NCI-H226 (cell line): ENCODE data around the gene MVP.
A peak's percentile ranks its signal among the peaks of the same experiment; 100 is the strongest.
"Not testable (repeated sequence)": the region's sequence is repeated elsewhere in the genome, so short reads cannot be mapped to it uniquely, and the experiment has no call there.

Experiments used
- DNase-seq: peaks from one replicate; pipeline ENCODE4 v3.0.0-alpha.2; 2015

MVP gene

DNA sequence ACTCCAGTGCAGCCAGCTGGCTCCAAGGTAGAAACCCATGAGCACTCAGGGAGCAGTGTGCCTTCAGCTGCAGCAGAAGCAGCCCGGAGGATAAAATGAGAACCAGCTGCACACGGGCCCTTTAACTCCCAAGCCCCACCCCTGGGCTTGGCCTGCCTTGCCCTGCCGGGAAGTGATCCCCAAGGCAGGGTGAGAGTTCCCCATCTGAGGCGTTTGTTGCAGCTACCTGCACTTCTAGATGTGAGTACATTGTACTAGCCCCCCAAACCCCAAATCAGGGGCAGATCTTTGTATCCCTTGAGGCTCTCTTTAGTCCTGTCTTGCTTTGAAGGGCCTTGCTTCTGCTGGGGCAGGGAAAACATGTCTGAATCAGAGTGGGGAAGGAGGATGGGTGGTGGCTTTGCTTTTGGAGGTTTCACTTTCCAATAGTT, at the start of gene MVP:
MVP (plus strand) TSS at position 192 of the 431 bp plus-strand sequence. CDS start 10,088 bp downstream, outside the sequence.
- peak; percentile 71 for DNase-seq

DNA sequence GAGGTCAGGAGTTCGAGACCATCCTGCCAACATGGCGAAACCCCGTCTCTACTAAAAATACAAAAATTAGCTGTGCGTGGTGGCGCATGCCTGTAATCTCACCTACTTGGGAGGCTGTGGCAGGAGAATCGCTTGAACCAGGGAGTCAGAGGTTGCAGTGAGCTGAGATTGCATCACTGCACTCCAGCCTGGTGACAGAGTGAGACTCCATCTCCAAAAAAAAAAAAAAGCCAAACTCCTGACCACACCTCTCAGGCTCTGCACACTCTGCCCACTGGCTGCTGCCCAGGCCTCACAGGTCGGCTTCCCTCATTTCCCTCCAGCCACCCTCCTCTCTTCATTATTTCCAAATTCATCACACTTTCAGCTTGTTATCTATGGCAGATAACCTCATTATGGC, 47.9 kb upstream of the MVP start:
- DNase-seq, result not testable (repeated sequence)

DNA sequence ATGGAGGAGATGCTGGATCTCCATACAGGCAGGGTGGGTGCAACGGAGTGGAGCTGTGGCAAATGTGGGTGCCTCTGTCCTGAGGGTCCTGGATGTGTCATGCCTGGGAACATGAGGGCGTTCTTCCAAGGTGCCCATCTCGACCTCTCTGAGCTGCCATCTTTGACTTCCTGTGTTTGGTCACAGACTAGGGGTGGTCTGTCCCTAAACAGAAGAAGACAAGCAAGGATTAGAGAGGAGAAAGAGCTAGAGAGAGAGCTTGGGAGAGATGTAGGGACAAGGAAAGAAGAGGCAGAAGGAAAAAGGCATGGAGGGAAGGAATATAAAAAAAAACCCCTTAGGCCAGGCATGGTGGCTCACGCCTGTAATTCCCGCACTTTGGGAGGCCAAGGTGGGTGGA, 45.5 kb upstream of the MVP start:
- no peak for DNase-seq

DNA sequence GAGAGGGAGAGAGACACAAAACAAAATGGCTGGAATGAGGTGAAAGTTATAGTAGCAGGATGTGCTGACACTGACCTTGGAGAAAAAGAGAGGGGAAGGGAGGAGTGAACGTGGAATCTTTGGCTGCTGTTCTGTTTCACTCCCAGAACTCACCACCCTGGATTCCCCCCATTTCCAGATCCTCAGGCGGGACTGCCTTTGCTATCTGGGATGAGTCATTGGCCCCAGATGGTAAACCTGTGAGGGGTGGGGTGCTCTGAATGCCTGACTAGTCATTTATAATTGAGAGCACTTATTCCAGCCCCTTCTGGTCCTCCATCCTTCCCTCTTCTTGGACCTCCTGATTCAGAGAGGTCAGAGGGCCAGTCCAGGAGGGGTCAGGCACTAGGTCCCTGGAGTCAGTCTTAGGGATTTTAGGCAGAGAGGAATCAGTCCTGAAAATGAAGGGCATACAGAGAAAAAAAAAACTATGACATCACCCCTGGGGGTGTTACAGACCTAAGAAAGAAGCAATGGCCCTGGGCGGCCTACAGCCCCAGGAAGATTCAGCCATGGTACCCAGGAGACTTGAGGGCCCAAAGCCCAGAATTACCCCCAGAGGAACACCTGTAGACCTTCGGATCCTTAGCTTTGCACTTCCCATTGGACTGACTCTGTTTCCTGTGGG, 44.4 kb upstream of the MVP start:
- peak; percentile 93 for DNase-seq

DNA sequence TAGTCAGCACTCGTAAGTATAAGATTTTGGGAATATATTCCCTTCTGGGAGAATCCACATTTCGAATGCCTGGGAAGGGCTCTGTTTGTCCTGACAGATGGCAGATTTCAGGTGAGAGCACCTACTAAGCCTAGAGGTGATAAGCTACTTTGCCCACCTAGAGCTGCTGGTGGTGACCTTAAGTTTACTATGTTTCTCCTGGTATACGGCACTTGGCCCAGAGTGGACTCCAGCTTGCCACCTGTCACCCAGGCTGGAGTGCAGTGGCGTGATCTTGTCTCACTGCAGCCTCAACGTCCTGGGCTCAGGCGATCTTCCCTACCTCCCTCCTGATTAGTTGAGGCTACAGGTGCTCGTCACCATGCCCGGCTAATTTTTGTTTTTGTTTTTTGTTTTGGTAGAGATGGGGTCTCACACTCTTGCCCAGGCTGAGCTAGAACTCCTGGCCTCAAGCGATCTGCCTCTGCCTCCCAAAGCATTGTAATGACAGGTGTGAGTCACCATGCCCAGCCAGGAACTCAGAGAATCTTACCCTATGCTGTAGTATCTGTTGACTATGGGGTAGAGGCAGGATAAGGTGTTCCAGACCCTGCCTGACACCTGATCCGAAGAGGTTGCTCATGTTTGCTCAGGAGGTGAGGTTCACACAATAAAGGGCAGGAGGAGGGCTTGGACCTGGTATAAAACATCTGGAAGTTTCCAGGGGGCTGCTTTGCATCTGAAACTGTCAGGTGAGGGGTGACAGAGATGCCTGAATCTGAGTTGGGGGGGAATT, 42.5 kb upstream of the MVP start, which contains the start of gene ZG16:
ZG16 (plus strand) TSS at position 681 of the 775 bp plus-strand sequence. CDS start 1,011 bp downstream, outside the sequence.
- DNase-seq, result no peak

DNA sequence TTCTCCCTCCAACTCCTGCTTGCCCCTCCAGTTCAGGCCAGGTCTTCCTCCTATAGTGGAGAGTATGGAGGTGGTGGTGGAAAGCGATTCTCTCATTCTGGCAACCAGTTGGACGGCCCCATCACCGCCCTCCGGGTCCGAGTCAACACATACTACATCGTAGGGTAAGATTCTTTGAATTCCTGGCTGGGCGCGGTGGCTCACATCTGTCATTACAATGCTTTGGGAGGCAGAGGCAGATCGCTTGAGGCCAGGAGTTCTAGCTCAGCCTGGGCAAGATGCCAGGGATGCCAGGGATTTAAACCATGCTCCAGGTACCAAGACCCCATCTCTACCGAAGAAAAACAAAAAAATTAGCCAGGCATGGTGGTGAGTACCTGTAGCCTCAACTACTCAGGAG, 40.8 kb upstream of the MVP start:
- peak; percentile 76 for DNase-seq

DNA sequence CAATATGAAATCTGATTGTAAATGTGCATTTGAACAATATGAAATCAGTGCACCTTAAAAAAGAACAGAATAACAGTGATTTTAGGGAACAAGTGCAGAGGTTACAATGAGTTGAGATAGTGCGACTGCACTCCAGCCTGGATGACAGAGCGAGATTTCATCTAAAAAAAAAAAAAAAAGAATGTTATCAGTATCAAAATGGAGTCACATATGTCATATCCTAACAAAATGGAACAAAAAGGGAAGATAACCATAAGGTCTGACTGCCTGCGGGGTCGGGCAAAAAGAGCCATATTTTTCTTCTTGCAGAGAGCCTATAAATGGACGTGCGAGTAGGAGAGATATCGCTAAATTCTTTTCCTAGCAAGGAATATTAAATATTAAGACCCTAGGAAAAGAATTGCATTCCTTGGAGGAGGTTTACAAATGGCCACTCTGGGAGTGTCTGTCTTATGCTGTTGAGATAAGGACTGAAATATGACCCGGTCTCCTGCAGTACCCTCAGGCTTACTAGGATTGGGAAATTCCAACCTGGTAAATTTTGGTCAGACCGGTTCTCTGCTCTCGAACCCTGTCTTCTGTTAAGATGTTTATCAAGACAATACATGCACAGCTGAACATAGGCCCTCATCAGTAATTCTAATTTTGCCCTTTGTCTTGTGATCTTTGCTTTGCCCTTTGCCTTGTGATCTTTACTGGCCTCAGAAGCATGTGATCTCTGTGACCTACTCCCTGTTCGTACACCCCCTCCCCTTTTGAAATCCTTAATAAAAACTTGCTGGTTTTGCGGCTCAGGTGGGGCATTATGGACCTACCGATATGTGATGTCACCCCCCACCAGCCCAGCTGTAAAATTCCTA, 36.9 kb upstream of the MVP start:
- DNase-seq, result peak; percentile 60

DNA sequence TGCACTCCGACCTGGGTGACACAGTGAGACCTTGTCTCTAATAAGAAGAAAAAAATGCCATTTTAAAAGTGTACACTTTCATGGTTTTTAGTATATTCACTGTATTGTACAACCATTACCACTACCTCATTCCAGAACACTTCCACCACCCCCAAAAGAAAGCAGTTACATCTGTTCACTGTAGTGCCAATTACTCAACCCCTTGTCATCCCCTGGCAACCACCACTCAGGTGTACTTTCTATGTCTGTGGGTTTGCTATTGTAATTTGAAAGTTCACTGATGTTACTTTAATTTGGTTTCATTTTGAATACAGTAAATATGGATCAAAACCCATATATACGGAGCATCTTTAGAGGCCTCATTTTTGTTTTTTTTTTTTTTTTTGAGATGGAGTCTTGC, 36.1 kb upstream of the MVP start:
- DNase-seq, result no peak

DNA sequence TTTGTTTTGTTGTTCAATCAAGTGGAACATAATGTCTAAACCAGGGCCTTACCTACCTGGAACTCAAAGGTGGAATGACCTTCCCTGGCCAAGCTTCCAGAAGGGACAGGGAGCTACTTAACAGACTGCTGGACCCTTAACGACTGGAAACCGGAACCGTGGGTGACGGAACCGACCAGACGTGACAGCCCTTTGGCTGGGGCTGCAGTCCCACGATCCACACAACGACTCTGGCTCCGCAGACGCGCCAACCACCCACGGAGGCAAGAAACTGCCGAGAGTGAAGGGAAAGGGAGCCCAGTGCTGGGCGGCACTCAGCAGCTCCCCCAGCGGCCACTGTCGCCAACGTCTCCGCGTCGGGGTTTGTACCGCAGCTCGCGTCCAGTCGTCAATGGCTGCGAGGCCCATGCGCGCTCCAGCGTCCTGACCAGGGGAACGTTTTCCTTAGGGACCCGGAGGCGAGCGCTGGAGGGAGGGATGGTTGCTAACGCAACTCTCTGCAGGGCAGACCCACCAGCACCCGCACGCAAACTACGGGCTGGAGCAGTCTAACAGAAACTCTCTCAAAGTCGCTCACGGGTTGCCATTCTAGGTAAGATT, 35.3 kb upstream of the MVP start:
- DNase-seq, result no peak

DNA sequence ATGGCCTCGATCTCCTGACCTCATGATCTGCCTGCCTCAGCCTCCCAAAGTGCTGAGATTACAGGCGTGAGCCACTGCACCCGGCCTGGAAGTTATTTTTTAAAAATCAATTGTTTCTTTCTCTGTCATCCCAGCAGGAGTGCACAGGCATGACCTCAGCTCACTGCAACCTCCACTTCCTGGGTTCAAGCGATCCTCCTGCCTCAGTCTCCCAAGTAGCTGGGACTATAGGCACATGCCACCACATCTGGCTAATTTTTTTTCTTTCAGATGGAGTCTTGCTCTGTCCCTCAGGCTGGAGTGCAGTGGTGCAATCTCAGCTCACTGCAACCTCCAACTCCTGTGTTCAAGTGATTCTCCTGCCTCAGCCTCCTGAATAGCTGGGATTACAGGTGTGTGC, 33.1 kb upstream of the MVP start:
- not testable (repeated sequence) for DNase-seq

DNA sequence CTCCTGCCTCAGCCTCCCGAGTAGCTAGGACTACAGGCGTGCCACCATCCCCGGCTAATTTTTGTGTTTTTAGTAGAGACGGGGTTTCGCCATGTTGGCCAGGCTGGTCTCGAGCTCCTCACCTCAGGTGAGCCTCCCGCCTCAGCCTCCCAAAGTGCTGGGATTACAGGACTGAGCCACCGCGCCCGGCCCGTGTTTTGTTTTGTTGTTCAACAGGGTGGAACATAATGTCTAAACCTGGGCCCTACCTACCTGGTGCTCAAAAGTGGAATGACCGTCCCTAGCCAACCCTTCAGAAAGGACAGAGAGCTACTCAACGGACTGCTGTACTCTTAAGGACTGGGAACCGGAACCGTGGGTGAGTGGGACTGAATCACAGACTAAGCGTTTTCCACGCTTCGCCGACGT, 30.5 kb upstream of the MVP start:
- DNase-seq, result no peak

DNA sequence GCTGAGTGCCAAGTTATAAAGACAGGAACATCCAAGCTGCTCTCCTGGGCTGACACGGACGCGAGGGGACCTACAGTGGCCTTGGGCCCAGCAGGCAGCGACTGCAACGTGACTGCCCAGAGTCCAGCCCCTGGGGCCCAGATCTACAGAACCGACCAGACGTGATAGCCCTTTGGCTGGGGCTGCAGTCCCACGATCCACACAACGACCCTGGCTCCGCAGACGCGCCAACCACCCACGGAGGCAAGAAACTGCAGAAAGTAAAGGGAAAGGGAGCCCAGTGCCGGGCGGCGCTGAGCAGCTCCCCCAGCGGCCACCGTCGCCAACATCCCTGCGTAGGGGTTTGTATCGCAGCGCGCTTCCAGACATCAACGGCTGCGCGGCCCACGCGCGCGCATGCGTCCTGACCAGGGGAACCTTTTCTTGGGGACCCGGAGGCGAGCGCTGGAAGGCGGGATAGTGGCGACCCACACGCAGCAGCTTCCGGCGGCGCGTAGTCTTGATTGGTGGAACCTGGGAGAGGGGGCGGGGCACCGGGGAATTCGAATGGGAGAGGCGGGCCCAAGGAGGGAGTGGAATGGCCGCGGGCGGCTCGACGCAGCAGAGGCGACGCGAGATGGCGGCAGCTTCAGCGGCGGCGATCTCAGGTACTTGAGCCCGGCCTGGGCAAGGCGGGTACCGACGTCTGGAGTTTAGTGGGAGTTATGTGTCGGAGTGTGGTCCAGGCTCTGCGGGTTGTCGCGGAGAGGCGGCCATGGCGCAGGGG, 29.9 kb upstream of the MVP start, which contains the start of gene KIF22:
KIF22 (plus strand) TSS at position 569 of the 766 bp plus-strand sequence; CDS start at position 578, 9 bp downstream.
- peak; percentile 98 for DNase-seq

DNA sequence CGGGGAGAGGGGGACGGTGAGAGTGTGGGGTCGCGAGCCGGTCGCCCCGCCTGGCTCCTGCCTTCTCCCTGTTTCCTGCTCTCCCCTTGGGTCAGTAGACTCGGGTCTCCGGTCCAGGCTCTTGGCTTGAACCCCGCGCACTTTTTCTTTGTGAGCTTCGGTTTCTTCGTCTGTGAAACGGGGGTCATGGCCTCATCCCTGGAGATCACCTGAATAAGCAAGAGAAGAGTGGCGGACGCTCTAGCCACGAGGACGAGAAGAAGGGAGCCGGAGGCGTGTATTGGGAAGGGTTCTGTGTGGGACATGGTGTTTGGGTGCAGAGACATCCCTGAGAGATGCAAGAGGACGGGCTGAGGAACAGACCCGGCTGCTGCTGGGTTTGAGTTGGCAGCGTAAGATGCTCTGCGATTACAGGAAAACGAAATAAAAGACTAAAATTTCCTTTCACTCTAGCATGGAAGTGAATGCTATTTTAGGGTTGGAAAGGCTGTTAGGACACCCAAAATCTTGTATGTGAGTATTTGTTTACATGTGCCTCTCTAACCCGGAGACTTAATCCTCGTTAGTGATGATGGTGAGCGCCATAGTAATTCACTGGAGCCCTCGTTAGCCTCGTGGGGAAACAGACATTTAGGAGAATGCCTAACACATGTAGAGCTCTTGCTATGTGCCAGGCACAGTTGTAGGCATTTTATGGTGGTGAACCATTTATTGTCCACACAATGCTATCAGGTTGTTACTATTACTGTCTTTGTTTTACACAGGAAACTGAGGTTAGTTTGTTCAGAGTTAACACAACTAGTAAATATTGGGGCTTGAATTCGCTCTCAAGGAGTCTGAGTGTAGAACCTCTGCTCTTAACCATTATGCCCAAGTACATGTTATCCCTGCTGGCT, 29.1 kb upstream of the MVP start:
- DNase-seq, result no peak

DNA sequence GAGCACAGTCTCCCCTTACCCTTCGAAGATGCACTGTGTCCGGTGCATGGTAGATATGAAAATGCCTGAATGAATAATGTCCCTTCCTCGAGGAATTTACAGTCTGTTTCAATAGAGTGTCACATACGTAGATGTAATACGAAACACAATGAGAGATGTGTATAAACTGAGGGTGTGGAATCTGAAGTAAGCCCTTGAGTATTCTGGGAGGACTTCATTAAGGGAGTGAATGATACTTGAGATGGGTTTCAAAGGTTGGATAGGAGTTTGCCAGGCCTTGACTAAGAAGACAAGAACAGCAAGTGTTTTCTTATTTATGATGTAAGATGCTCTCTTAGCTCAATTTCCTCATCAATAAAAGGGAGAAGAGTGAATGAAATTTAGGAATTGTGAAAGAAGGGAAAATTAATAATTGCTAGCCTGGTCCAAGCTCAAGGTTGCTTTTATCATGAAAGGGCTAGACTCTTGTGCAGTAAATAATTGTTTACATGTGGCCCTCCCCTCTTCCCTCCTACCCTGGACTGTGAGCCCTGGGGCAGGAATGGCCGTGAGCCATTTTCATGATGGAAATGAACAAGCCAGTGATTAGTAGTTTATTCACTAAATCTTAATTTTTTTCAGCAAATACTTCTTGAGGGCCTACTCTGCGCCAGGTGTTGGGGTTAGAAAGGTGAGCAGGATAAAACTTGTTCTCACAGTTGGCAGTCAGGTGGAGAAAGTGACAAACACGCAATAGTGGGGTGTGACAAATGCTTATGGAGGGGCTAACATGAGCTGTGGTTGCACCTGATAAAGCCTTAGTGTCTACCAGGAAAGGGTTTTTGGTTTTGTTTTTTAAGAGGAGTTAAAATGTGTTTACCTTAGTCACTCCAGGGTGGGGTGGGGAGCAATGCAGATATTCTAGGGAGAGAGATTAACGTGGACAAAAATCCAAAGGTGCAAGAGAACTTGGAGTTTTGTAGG, 28.1 kb upstream of the MVP start:
- no peak for DNase-seq

DNA sequence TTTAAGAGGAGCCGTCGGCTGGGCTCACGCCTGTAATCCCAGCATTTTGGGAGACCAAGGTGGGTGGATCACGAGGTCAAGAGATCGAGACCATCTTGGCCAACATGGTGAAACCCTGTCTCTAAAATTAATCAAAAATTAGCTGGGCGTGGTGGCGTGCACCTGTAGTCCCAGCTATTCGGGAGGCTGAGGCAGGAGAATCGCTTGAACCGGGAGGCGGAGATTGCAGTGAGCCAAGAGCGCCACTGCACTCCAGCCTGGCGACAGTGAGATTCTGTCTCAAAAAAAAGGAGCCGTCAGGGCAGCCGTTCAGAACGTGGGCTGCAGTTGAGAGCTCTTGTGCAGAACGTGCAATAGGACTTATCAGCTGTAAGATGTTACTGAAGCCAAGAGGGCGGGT, 27.1 kb upstream of the MVP start:
- not testable (repeated sequence) for DNase-seq

DNA sequence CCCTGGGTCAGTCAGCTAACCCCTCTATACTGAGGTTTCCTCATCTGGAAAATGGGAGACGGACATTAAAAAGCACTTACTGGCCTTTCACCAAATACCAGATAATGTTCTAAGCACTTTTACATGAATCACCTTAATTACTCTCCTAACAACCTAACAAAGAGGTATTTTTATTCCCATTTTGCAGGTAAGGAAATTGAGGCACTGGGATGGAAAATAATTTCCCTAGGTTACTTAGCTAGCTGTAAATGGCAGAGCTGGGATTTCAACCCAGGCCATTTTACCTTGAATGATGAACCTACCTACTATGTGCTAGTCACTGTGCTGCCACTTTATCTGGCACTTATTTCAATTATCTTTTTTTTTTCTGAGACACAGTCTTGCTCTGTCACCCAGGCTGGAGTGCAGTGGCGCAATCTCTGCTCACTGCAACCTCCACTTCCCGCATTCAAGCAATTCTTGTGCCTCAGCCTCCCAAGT, 26.0 kb upstream of the MVP start:
- DNase-seq, result no peak

DNA sequence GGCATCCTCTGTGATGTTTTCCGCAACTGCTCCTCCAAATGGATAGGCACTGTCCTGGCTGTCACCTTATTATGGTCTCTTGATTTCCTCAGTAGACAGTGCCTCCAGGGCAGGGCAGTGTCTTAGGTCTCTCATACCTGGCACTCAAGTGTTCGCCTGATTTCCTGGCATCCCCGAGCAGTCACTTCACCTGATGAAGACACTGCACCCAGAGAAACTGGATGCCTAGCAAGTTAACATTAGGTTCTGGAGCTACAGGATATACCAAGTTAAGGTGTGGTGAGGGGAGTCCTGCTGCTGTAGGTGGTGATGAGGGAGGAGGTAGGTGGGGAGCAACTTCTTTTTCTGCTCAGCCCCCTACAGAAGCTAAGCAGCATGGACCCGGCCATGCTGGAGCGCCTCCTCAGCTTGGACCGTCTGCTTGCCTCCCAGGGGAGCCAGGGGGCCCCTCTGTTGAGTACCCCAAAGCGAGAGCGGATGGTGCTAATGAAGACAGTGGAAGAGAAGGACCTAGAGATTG, 17.8 kb upstream of the MVP start:
- DNase-seq, result no peak

DNA sequence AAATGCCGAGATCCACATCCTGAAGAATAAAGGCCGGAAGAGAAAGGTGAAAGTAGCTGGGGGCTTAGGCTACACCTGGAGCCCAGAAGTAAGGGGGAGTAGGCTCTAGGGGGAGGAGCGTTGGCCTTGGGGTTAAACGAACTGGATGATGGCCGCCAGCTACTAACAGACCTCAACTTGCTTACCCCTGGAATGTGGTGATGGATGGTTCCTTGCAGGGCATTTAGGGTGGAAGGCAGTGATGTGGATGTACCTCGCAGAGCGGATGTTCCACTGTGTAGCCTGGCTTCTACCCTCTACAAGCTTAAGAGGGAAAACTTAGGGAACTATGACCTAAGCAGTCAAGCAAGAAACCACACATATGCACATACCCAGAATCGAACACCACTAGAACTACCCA, 16.2 kb upstream of the MVP start:
- DNase-seq, result no peak
